Activated CD4-positive, CD25-positive, alpha-beta regulatory T cell treated with anti-CD3 and anti-CD28 coated beads, Interleukin-2, amount 50 U/mL, for 72 hours (primary cell): ENCODE measurements around the gene SFRP5.

Experiments
- DNase-seq: peaks from one replicate; pipeline ENCODE4 v3.0.0; 2021

Gene SFRP5

GRCh38 chr10:97763947-97764346 is 7.9 kb downstream of the SFRP5 start:
- no peak for DNase-seq

GRCh38 chr10:97763411-97763810 is 8.4 kb downstream of the SFRP5 start:
- no peak for DNase-seq

DNA sequence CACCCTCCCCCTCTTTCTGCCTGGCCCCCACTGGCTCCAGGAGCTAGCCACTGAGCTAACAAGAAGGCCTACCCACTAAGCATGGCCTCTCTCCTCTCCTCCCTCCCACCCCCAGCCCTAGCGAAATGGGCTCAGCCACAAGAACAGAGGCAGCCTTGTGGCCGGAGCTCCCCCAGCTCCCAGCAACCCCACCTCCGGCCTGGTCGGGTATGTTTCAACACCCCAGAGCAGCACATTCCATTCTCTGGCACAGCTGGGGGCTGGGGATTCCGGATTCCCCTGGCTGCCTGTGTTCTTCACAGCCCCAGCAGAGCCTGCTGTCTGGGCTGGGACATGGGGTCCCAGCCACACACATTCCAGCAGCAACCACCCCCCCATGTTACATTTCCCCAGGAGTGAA is 9.0 kb downstream of the SFRP5 start:
- no peak for DNase-seq

DNA sequence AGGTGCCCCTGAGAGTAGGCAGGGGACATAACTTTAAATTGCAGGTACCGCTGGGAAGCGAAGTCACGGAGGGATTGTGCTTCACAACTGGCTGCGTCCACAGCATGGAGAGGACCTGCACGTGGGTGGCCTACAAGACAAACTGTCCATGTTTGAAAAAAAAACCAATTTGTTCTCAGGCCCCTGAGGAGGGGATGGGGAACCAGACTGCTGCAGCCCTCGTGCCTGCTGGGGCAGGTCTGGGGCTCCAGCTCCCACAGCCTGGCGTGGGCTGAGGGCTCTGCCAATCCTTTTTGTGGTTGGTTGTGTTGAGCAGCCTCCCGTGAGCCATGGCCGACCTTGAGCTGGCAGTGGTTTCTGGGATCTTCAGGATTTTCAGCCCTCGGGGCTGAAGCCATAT is 9.7 kb downstream of the SFRP5 start:
- DNase-seq: no peak

GRCh38 chr10:97761331-97761865 is 10.4 kb downstream of the SFRP5 start:
- DNase-seq: no peak

GRCh38 chr10:97760461-97761257 is 11.1 kb downstream of the SFRP5 start:
- DNase-seq: no peak

- no peak for DNase-seq
Observed at GRCh38 chr10:97759946-97760345, 11.9 kb downstream of the SFRP5 start.

DNA sequence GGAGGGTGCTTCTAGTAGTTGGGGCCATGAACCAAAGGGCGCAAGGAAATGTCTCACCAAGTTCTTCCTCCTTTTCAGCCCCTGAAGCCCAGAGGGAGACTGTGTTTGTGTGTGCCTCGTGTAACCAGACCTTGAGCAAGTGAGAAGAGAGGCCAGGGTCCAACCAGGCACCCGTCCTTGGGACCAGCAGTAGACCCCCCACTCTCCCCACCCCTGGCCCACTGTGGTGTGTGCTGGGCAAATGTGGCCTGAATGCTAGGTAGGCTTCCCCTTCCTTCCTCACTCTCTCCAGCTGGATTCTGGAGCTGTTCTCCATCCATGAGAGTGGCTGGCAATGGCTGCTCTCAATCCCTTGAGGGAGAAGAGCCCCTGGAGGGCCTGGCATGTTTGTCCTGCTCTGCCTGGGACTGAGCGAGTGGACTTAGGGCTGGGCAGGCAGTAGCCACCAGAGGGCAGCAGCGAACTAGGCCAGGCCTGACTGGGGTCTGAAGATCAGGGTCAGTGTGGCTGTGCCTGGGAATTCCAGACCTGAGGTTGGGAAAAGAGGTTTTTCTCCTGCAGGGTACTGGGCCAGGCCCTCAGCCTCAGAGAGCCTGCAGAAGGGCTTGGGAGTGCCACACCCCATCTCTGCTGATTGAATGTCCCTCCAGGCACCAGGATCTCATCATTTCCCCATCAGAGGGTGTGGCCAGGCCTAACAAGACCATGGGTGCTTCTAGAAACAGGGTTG is 12.5 kb downstream of the SFRP5 start:
- peak; percentile 53 for DNase-seq

DNA sequence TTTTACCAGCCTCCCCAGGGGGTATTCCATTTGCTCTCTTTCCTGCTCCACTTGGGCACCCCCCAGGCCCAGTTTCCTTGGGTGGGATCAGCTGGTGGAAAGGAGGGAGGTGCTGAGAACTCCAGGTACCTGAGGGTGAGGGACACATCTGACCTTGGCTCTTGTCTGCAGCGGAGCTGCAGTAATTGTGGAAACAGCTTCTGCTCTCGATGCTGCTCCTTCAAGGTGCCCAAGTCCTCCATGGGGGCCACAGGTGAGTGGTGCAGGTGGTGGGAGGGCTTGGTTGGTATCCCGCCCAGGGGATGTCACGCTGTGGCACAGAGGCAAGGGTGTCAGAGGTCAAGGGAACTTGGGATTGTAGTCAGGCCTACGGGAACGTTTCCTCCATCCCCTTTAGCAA is 14.3 kb downstream of the SFRP5 start:
- DNase-seq: no peak

DNA sequence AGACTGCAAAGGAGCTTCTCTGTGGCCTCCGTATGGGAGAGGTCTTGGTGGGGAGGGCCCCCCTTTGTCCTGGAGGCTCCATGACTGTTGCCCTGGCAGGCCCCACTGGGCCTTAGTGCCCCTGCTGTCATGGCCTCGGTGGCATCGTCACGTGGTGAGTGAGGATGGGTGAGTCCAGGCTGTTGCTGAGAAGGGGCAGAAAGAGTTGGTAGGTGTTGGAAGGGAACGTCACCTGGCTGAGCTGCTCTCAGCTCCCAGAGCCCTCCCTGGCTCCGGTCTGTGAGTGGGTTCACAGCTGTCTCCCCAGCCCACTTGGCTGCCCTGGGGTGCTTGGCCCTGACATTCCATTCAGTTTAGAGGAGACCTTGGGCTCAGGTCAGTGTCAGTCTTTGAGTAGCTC is 16.1 kb downstream of the SFRP5 start:
- no peak for DNase-seq

- no peak for DNase-seq
Observed at GRCh38 chr10:97754726-97755125, 17.1 kb downstream of the SFRP5 start.

GRCh38 chr10:97752956-97753355 is 18.8 kb downstream of the SFRP5 start:
- DNase-seq: no peak

- DNase-seq: no peak
Observed at GRCh38 chr10:97748116-97748515, 23.7 kb downstream of the SFRP5 start.

GRCh38 chr10:97747573-97747972 is 24.2 kb downstream of the SFRP5 start:
- no peak for DNase-seq

GRCh38 chr10:97744405-97745035 is 27.3 kb downstream of the SFRP5 start:
- no peak for DNase-seq

- DNase-seq: no peak
Observed at GRCh38 chr10:97743169-97743943, 28.4 kb downstream of the SFRP5 start.

- no peak for DNase-seq
Observed at GRCh38 chr10:97740613-97741012, 31.2 kb downstream of the SFRP5 start.

GRCh38 chr10:97738616-97739015 is 33.2 kb downstream of the SFRP5 start:
- DNase-seq: no peak

GRCh38 chr10:97737770-97738265 is 34.0 kb downstream of the SFRP5 start:
- DNase-seq: no peak

DNA sequence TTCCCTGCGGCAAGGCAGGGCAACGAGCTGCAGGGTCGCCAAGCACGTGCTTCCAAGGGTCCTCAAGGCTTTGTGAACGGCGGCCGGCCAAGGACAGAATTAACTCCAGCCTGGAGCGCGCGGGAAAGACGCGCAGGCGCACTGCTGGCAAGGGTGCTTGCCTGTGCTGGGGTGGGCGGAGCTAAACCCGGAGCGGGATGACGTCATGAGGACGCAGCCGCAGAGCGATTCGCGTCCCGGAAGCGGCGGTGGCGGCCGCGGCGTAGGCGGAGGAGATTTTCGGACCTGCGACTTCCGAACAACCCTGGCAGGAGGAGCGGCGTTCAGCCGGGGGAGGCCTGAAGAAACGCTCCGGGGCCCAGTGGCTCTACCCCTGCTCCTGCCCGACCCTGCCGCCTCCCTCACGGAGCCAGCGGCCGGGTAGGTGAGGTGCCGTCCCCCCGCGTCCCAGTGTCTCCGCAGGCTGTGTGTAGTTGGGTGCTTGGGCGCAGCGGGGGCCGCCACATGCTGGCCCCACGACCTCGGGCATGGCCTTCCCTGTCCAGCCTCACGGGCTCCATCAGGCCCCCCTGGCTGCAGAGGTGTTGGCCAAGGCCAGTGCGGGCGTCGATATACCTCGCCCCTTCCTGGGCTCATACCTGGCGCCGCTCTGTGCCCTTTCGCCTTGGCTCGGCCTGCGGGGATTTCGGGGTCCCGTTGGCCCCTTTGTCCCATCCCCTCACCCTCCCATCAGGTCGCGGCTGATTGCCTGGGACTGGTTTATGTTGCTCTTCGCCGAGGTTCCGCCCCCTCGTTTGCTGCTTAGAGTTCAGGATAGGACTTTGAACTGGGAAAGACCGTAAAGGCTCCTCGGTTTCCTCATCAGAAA is 34.7 kb downstream of the SFRP5 start, which contains the start of gene ZFYVE27:
Gene ZFYVE27 (plus strand): TSS at position 227 of the 868 bp plus-strand sequence. CDS start 1,350 bp downstream, outside the sequence.
- DNase-seq: peak; percentile 99

- no peak for DNase-seq
Observed at GRCh38 chr10:97736403-97736901, 35.3 kb downstream of the SFRP5 start.
